Hepatocyte (in vitro differentiated cells): Measurements from ENCODE around the gene ANO1. TPM values are rescaled to one million over a fixed set of nuclear protein-coding genes. Genes with fewer than 3 reads are reported as not detected.
"Not testable (repeated sequence)": the region's sequence is repeated elsewhere in the genome, so short reads cannot be mapped to it uniquely, and the experiment has no call there.

Source experiments
- DNase-seq: peaks from one replicate; pipeline ENCODE4 v3.0.0-alpha.2; 2016; ENCODE audit warnings: low spot score
- H2AFZ ChIP-seq: fragments of 200-600 bp; sonication (generic); 2 replicates; pipeline ENCODE4 v1.6.0; 2016; ENCODE audit warnings: antibody characterized with exemption, mild to moderate bottlenecking
- H3K27ac ChIP-seq: fragments of 200-600 bp; sonication (generic); 2 replicates; pipeline ENCODE4 v1.5.1; 2016; ENCODE audit warnings: mild to moderate bottlenecking
- H3K27me3 ChIP-seq: fragments of 200-600 bp; sonication (generic); 2 replicates; pipeline ENCODE4 v1.6.1; 2016
- H3K36me3 ChIP-seq: fragments of 200-600 bp; sonication (generic); replicated peaks from 2 replicates; pipeline ENCODE4 v1.5.1; 2016; ENCODE audit warnings: low read depth; ENCODE audit not compliant: insufficient read depth
- H3K4me1 ChIP-seq: fragments of 200-600 bp; sonication (generic); 2 replicates; pipeline ENCODE4 v1.5.1; 2016; ENCODE audit warnings: mild to moderate bottlenecking, moderate library complexity; ENCODE audit not compliant: insufficient read depth
- H3K4me2 ChIP-seq: fragments of 200-600 bp; sonication (generic); 2 replicates; pipeline ENCODE4 v1.6.0; 2016
- H3K4me3 ChIP-seq: fragments of 200-600 bp; sonication (generic); 2 replicates; pipeline ENCODE4 v1.5.1; 2016; ENCODE audit warnings: mild to moderate bottlenecking
- H3K79me2 ChIP-seq: fragments of 200-600 bp; sonication (generic); 2 replicates; pipeline ENCODE4 v1.6.0; 2017; ENCODE audit warnings: mild to moderate bottlenecking
- H3K9me2 ChIP-seq: fragments of 200-600 bp; sonication (generic); replicated peaks from 2 replicates; pipeline ENCODE4 v1.6.0; 2017; ENCODE audit warnings: mild to moderate bottlenecking; ENCODE audit not compliant: insufficient read depth
- H3K9me3 ChIP-seq: fragments of 200-600 bp; sonication (generic); 2 replicates; pipeline ENCODE4 v1.5.1; 2016; ENCODE audit warnings: low read depth, mild to moderate bottlenecking
- H4K20me1 ChIP-seq: fragments of 200-600 bp; sonication (generic); 2 replicates; pipeline ENCODE4 v1.6.0; 2016; ENCODE audit warnings: mild to moderate bottlenecking; ENCODE audit not compliant: insufficient read depth, poor library complexity, severe bottlenecking
- EZH2 ChIP-seq: fragments of 200-600 bp; sonication (generic); IDR thresholded peaks from 2 replicates; pipeline ENCODE4 v1.6.1; 2016; ENCODE audit warnings: antibody characterized with exemption, mild to moderate bottlenecking, borderline replicate concordance
- EZH2phosphoT487 ChIP-seq: fragments of 200-600 bp; sonication (generic); IDR thresholded peaks from one replicate; pipeline ENCODE4 v1.6.1; 2018; ENCODE audit warnings: antibody characterized with exemption, mild to moderate bottlenecking, low read depth, moderate library complexity; ENCODE audit not compliant: unreplicated experiment, severe bottlenecking
- WGBS: methylation state at CpG from one replicate; pipeline ENCODE4 v1.1.6; 2016; ENCODE audit warnings: low lambda C conversion rate; ENCODE audit errors: missing lambda C conversion rate; 5-methylcytosine and 5-hydroxymethylcytosine counted together
- polyA plus RNA-seq: library from polyadenylated mRNA; unstranded; fragments of >200 nt; fragmentation: Nextera tagmentation; extraction: Ambion mirVana; gene quantifications from 2 replicates; pipeline ENCODE4 v1.2.1, GENCODE V29; 2016
- total RNA-seq: library from RNA; depleted of rRNA; stranded (reverse); fragments of >200 nt; gene quantifications from 2 replicates; pipeline ENCODE4 v1.2.3, GENCODE V29; 2014
- TF ChIP-seq, protein P1 (sequence below): fragments of 200-600 bp; sonication (generic); IDR thresholded peaks from 2 replicates; pipeline ENCODE4 v1.5.1; 2016; ENCODE audit warnings: antibody characterized with exemption, mild to moderate bottlenecking; ENCODE audit not compliant: poor library complexity

Gene ANO1
- total and polyA plus RNA-seq, 2 experiments from 2014 or later = 6.2 to 12.1 TPM

DNA sequence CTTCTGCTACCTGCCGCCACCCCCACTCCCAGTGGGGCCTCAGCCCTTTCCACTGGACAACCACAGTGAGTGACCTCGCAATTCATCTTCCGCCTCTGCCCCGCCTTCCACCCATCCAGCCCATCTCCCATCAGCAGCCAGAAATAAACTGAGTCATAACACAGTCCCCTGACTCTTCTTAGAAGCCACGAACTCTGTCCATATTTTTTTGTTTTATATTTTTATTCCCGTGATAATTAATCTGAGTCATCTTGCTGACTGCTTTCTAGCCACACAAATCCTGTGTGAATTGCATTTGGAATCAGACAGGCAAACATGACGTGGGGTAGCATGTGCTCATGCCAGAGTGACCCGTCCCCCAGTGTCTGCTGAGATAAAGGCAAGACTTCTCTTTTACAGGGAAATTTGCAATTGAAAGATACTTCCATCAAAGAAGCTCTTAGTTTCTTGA lies 132.0 kb downstream of the ANO1 start:
- no peak for DNase-seq
- H3K4me3 ChIP-seq = no peak overlapping the region
- H3K27me3 ChIP-seq = no peaks in the 10 kb centered on the region
- TF ChIP-seq EZH2phosphoT487 (no peak), EZH2 (no peak)
- TF ChIP-seq, protein P1, sequence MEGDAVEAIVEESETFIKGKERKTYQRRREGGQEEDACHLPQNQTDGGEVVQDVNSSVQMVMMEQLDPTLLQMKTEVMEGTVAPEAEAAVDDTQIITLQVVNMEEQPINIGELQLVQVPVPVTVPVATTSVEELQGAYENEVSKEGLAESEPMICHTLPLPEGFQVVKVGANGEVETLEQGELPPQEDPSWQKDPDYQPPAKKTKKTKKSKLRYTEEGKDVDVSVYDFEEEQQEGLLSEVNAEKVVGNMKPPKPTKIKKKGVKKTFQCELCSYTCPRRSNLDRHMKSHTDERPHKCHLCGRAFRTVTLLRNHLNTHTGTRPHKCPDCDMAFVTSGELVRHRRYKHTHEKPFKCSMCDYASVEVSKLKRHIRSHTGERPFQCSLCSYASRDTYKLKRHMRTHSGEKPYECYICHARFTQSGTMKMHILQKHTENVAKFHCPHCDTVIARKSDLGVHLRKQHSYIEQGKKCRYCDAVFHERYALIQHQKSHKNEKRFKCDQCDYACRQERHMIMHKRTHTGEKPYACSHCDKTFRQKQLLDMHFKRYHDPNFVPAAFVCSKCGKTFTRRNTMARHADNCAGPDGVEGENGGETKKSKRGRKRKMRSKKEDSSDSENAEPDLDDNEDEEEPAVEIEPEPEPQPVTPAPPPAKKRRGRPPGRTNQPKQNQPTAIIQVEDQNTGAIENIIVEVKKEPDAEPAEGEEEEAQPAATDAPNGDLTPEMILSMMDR = no peak
- H3K79me2 ChIP-seq = peaks cover 13% of the 10 kb centered on the region
- H3K9me2 ChIP-seq = no peaks in the 10 kb centered on the region
- H4K20me1 ChIP-seq = peaks cover 8% of the 10 kb centered on the region
- no peaks in the 10 kb centered on the region for H3K36me3 ChIP-seq
- no peak overlapping the region for H2AFZ ChIP-seq
- no peaks in the 10 kb centered on the region for H3K9me3 ChIP-seq
- WGBS = 87% methylated on average over 8 of the region's 8 CpGs
- H3K4me2 ChIP-seq = no peak overlapping the region
- peaks cover 2% of the 10 kb centered on the region for H3K4me1 ChIP-seq
- H3K27ac ChIP-seq = no peak overlapping the region

DNA sequence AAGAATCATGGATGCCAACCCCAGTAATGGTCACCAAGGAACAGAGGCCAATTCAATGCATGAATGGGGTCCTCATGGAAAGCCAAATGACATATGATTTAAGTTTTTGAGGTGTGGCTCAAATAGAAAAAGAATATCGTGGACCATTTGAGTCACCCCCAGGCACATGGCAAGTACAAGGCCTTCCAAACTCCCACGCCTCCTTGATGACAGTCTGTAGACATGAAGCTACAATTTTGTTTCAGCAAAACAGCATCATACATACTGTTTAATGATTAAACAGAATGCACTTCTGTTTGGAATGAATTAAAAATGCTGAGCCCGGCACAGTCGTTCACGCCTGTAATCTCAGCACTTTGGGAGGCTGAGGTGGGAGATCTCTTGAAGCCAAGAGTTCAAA lies 132.4 kb downstream of the ANO1 start:
- WGBS = 96% methylated on average over 5 of the region's 5 CpGs

DNA sequence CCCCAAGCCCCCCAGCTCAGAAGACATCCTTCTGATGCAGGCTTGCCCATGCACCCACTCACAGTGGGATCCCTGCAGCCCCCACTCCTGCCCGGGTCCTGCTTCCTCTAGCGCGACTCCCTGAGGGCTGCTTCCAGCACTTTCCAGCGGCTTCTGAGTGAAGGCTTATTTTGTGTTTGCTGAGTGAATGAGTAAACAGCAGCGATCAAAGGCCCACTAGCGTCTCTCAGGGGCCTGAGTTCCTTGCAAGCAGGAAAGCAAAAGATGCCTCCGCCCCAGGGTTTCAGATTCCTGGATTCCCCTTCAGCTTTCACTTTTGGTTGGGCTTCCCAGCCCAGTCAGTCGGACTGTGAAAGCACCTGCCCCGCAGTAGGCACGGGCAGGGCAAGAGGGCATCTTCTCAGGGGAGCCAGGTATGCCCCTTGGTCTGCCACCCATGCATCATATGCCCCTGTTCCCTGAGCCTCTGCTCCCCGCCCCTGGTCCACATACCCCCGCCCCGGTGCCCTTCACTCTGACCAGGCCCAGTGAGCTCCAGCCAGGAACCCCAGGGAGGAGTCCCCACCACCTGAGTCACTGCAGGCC lies 134.2 kb downstream of the ANO1 start:
- Histone ChIP-seq H3K79me2 (no peaks in the 10 kb centered on the region), H3K4me3 (no peak overlapping the region), H3K9me3 (no peaks in the 10 kb centered on the region), H3K9me2 (no peaks in the 10 kb centered on the region), H3K4me2 (peak overlapping the region; percentile 62), H4K20me1 (no peaks in the 10 kb centered on the region), H3K27me3 (no peaks in the 10 kb centered on the region), H3K36me3 (no peaks in the 10 kb centered on the region), H3K4me1 (no peaks in the 10 kb centered on the region), H3K27ac (no peak overlapping the region), H2AFZ (no peak overlapping the region)
- DNase-seq = peak; percentile 59
- peak; percentile 57 for TF ChIP-seq EZH2phosphoT487
- no peak for TF ChIP-seq EZH2
- TF ChIP-seq, protein P1 = no peak
- WGBS = 45% methylated on average over 13 of the region's 13 CpGs

More for the DNA sequence above, 132.4 kb downstream of the ANO1 start:
- H3K4me1 ChIP-seq = no peaks in the 10 kb centered on the region
- no peak overlapping the region for H3K4me2 ChIP-seq
- no peak overlapping the region for H2AFZ ChIP-seq
- peaks cover 9% of the 10 kb centered on the region for H3K79me2 ChIP-seq
- TF ChIP-seq EZH2 = no peak
- no peak for TF ChIP-seq EZH2phosphoT487
- TF ChIP-seq, protein P1 = no peak
- no peaks in the 10 kb centered on the region for H3K9me2 ChIP-seq
- no peaks in the 10 kb centered on the region for H3K27me3 ChIP-seq
- DNase-seq = no peak
- H3K4me3 ChIP-seq = no peak overlapping the region
- H3K9me3 ChIP-seq = no peaks in the 10 kb centered on the region
- no peak overlapping the region for H3K27ac ChIP-seq
- no peaks in the 10 kb centered on the region for H3K36me3 ChIP-seq
- H4K20me1 ChIP-seq = peaks cover 7% of the 10 kb centered on the region

DNA sequence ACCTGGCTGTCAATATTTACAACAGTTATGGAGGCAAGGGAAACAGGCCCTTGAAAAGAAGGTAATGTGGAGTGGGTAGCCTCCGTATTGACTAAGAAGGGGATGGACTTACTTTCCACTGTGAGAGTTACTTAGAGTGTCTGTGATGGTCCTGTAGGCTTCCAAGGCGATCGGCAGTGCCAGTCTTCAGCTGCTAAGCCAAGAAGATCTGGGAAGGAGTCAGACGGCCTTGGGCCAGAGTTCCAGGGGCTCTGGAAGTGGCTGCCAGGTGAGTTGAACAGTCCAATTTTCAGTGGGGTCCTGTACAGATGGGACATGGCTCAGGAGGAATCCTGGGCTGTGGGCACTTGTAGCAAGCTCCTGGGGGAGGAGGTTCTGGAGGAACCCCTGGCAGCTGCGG lies 139.3 kb downstream of the ANO1 start:
- DNase-seq, H3K4me1 ChIP-seq, H3K36me3 ChIP-seq, H3K9me3 ChIP-seq, H3K79me2 ChIP-seq, H3K9me2 ChIP-seq, H3K4me2 ChIP-seq, H2AFZ ChIP-seq, H3K27ac ChIP-seq, H3K27me3 ChIP-seq, H4K20me1 ChIP-seq, H3K4me3 ChIP-seq: not testable (repeated sequence)
- 82% methylated on average over 5 of the region's 5 CpGs for WGBS

DNA sequence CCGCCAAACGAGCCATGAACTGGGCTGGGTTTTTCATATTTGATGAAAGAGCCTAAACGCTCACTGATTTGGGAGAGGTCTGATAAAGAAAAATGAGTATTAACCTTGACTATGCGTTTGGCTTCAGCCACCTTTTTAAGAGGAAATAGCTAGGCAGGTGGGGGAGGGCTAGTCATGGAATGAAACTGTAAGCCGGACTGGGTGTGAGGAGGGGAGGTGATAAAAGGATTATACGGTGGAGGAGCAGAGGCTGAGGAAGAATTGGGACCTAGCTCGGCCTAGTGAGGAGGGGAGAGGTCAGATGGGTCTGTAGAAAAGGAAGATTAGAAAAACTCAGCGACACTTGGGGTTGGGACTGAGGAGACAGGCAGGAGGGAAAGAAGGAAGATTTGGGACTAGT lies 140.0 kb downstream of the ANO1 start:
- not testable (repeated sequence) for H3K27ac ChIP-seq, H3K9me3 ChIP-seq, H3K4me1 ChIP-seq, H3K36me3 ChIP-seq, H3K27me3 ChIP-seq, H3K79me2 ChIP-seq, H2AFZ ChIP-seq, H3K4me3 ChIP-seq, H3K9me2 ChIP-seq, H3K4me2 ChIP-seq, H4K20me1 ChIP-seq, DNase-seq
- WGBS = 45% methylated on average over 8 of the region's 8 CpGs
